H9 (cell line): ENCODE data around the gene NUP85. TPM values are rescaled to one million over a fixed set of nuclear protein-coding genes. Genes with fewer than 3 reads are reported as not detected.

Source experiments
- DNase-seq: peaks from one replicate; pipeline ENCODE4 v3.0.0-alpha.2; 2017
- H2AFZ ChIP-seq: one replicate; pipeline ENCODE4 v1.6.1; 2013; ENCODE audit warnings: mild to moderate bottlenecking, low read length, control low read depth, moderate library complexity
- H2AK5ac ChIP-seq: 2 replicates; pipeline ENCODE4 v1.6.1; 2013; ENCODE audit warnings: low read length, control low read depth, mixed read lengths; ENCODE audit not compliant: insufficient read length
- H2BK120ac ChIP-seq: one replicate; pipeline ENCODE4 v1.6.1; 2013; ENCODE audit warnings: low read depth, mild to moderate bottlenecking, low read length, control low read depth, inconsistent platforms; ENCODE audit not compliant: poor library complexity, severe bottlenecking
- H2BK12ac ChIP-seq: 2 replicates; pipeline ENCODE4 v1.6.1; 2013; ENCODE audit warnings: low read length, control low read depth, mixed read lengths, low read depth; ENCODE audit not compliant: insufficient read length
- H2BK15ac ChIP-seq: 2 replicates; pipeline ENCODE4 v1.6.1; 2013; ENCODE audit warnings: low read depth, low read length, control low read depth
- H2BK20ac ChIP-seq: one replicate; pipeline ENCODE4 v1.6.1; 2013; ENCODE audit warnings: low read depth, mild to moderate bottlenecking, low read length, control low read depth, inconsistent platforms; ENCODE audit not compliant: poor library complexity, severe bottlenecking
- H2BK5ac ChIP-seq: 2 replicates; pipeline ENCODE4 v1.6.1; 2013; ENCODE audit warnings: low read length, control low read depth, mixed read lengths; ENCODE audit not compliant: insufficient read length
- H3K14ac ChIP-seq: 2 replicates; pipeline ENCODE4 v1.6.1; 2013; ENCODE audit warnings: low read length, control low read depth; ENCODE audit not compliant: insufficient read depth
- H3K18ac ChIP-seq: 2 replicates; pipeline ENCODE4 v1.6.1; 2013; ENCODE audit warnings: low read depth, mild to moderate bottlenecking, mixed read lengths, low read length, control low read depth; ENCODE audit not compliant: insufficient read length
- H3K23ac ChIP-seq: 2 replicates; pipeline ENCODE4 v1.6.1; 2013; ENCODE audit warnings: low read length, control low read depth, mixed read lengths, low read depth; ENCODE audit not compliant: insufficient read length
- H3K23me2 ChIP-seq: 2 replicates; pipeline ENCODE4 v1.6.1; 2013; ENCODE audit warnings: low read depth, mild to moderate bottlenecking, mixed read lengths, low read length, control low read depth; ENCODE audit not compliant: insufficient read length, poor library complexity, severe bottlenecking
- H3K27ac ChIP-seq: 2 replicates; pipeline ENCODE4 v1.5.1; 2013; ENCODE audit warnings: low read length, control low read depth, mixed read lengths, low read depth; ENCODE audit not compliant: insufficient read length
- H3K27me3 ChIP-seq: 2 replicates; pipeline ENCODE4 v1.6.1; 2013; ENCODE audit warnings: low read length, control low read depth, inconsistent platforms; ENCODE audit not compliant: insufficient read depth
- H3K4ac ChIP-seq: 2 replicates; pipeline ENCODE4 v1.6.1; 2013; ENCODE audit warnings: low read depth, mild to moderate bottlenecking, control low read depth, inconsistent platforms, low read length, moderate library complexity
- H3K4me1 ChIP-seq: 2 replicates; pipeline ENCODE4 v1.6.1; 2013; ENCODE audit warnings: low read length, control low read depth, inconsistent platforms; ENCODE audit not compliant: insufficient read depth
- H3K4me2 ChIP-seq: 2 replicates; pipeline ENCODE4 v1.6.1; 2013; ENCODE audit warnings: low read length, control low read depth, mixed read lengths; ENCODE audit not compliant: insufficient read length, insufficient read depth
- H3K56ac ChIP-seq: 2 replicates; pipeline ENCODE4 v1.6.1; 2013; ENCODE audit warnings: low read depth, mild to moderate bottlenecking, mixed read lengths, low read length, control low read depth; ENCODE audit not compliant: insufficient read length
- H3K79me1 ChIP-seq: 2 replicates; pipeline ENCODE4 v1.6.1; 2013; ENCODE audit warnings: low read depth, mild to moderate bottlenecking, moderate library complexity, low read length, control low read depth, inconsistent platforms; ENCODE audit not compliant: insufficient read depth, poor library complexity, severe bottlenecking
- H3K79me2 ChIP-seq: 2 replicates; pipeline ENCODE4 v1.6.1; 2013; ENCODE audit warnings: low read length, control low read depth, inconsistent platforms; ENCODE audit not compliant: insufficient read depth
- H3K9ac ChIP-seq: 2 replicates; pipeline ENCODE4 v1.6.1; 2013; ENCODE audit warnings: low read length, control low read depth, mixed read lengths; ENCODE audit not compliant: insufficient read length; ENCODE audit errors: extremely low read depth
- H3K9me3 ChIP-seq: one replicate; pipeline ENCODE4 v1.6.1; 2013; ENCODE audit warnings: low read depth, low read length, inconsistent platforms; ENCODE audit not compliant: control insufficient read depth
- H3T11ph ChIP-seq: one replicate; pipeline ENCODE4 v1.6.1; 2013; ENCODE audit warnings: mild to moderate bottlenecking, low read length, control low read depth, inconsistent platforms
- H4K20me1 ChIP-seq: one replicate; pipeline ENCODE4 v1.6.1; 2013; ENCODE audit not compliant: control insufficient read depth, insufficient read length, insufficient read depth
- H4K5ac ChIP-seq: 2 replicates; pipeline ENCODE4 v1.6.1; 2013; ENCODE audit warnings: low read depth, mild to moderate bottlenecking, mixed read lengths, low read length, control low read depth; ENCODE audit not compliant: insufficient read length
- H4K8ac ChIP-seq: replicated peaks from 2 replicates; pipeline ENCODE4 v1.6.1; 2013; ENCODE audit warnings: low read length, control low read depth, mixed read lengths, low read depth; ENCODE audit not compliant: insufficient read length
- H4K91ac ChIP-seq: 2 replicates; pipeline ENCODE4 v1.6.1; 2013; ENCODE audit warnings: low read depth, mild to moderate bottlenecking, moderate library complexity, mixed read lengths, low read length, control low read depth; ENCODE audit not compliant: insufficient read length
- H3K27ac Mint-ChIP-seq, 3 experiments: 2 replicates in 2 of 3; 3 replicates in 1 of 3; pipeline ENCODE4 v1.8.0; 2020 to 2021; ENCODE audit warnings: mixed read lengths in 3 of 3, mild to moderate bottlenecking in 1 of 3, moderate library complexity in 1 of 3
- H3K27me3 Mint-ChIP-seq: 2 replicates; pipeline ENCODE4 v1.8.0; 2021; ENCODE audit warnings: low read depth, mild to moderate bottlenecking, moderate library complexity, mixed read lengths
- H3K36me3 Mint-ChIP-seq, 3 experiments: 2 replicates in 2 of 3; 3 replicates in 1 of 3; pipeline ENCODE4 v1.8.0; 2020 to 2021; ENCODE audit warnings: low read depth in 3 of 3, mixed read lengths in 3 of 3; ENCODE audit not compliant: insufficient read depth in 1 of 3
- H3K4me1 Mint-ChIP-seq, 2 experiments: 2 replicates each; pipeline ENCODE4 v1.8.0; 2020; ENCODE audit warnings: mixed read lengths in 2 of 2
- H3K4me3 Mint-ChIP-seq, 2 experiments: 2 replicates in 1 of 2; 3 replicates in 1 of 2; pipeline ENCODE4 v1.8.0; 2020 to 2021; ENCODE audit warnings: mild to moderate bottlenecking in 2 of 2, mixed read lengths in 2 of 2, moderate library complexity in 1 of 2
- H3K9me3 Mint-ChIP-seq, 2 experiments: 2 replicates in 1 of 2; 3 replicates in 1 of 2; pipeline ENCODE4 v1.8.0; 2020; ENCODE audit warnings: mild to moderate bottlenecking in 2 of 2, mixed read lengths in 2 of 2, moderate library complexity in 1 of 2
- CTCF ChIP-seq: fragments of 200-600 bp; sonication (generic); conservative IDR thresholded peaks from 3 replicates; pipeline ENCODE4 v1.8.0; 2021; ENCODE audit warnings: antibody characterized with exemption, mild to moderate bottlenecking
- WGBS: extraction: QIAGEN DNeasy Blood & Tissue Kit; methylation state at CpG from one replicate; pipeline ENCODE4 v1.1.7; 2013; ENCODE audit warnings: missing lambda C conversion rate, low lambda C conversion rate, mixed read lengths; ENCODE audit not compliant: insufficient read length; ENCODE audit errors: extremely low coverage; 5-methylcytosine and 5-hydroxymethylcytosine counted together
- total RNA-seq: library from RNA; stranded (reverse); gene quantifications from 2 replicates; pipeline ENCODE4 v1.2.1, GENCODE V29; 2021

The NUP85 gene
- total RNA-seq, 1 experiment from 2014 or later: 145 TPM

GRCh38 chr17:75174996-75175395 lies 30.5 kb upstream of the NUP85 start:
- Histone ChIP-seq H3K23me2 (no peaks in the 10 kb centered on the region), H2BK12ac (no peak overlapping the region), H4K5ac (no peak overlapping the region), H3K9me3 (no peaks in the 10 kb centered on the region), H4K8ac (no peak overlapping the region), H2BK5ac (no peak overlapping the region), H3K4me2 (no peak overlapping the region), H3K4ac (no peak overlapping the region), H3K27me3 (no peaks in the 10 kb centered on the region), H3K4me1 (no peaks in the 10 kb centered on the region), H2AK5ac (no peak overlapping the region), H2BK120ac (no peak overlapping the region), H3K14ac (no peak overlapping the region), H2AFZ (no peak overlapping the region), H3K79me1 (peaks cover 14% of the 10 kb centered on the region), H4K91ac (no peak overlapping the region), H3K27ac (no peak overlapping the region), H2BK15ac (no peak overlapping the region), H4K20me1 (no peaks in the 10 kb centered on the region), H3K79me2 (peaks cover 21% of the 10 kb centered on the region), H3T11ph (no peak overlapping the region), H3K23ac (no peak overlapping the region), H3K56ac (no peak overlapping the region), H2BK20ac (no peak overlapping the region), H3K9ac (no peak overlapping the region), H3K18ac (no peak overlapping the region)
- Mint-ChIP-seq H3K4me1 (peaks cover 2 to 5% of the 10 kb centered on the region in 2 experiments; a peak in 3 of 4 replicates), H3K4me3 (no peak overlapping the region), H3K36me3 (peaks cover 47 to 83% (median 71%) of the 10 kb centered on the region in 3 experiments), H3K27ac (peak overlapping the region in 2 of 3 experiments; percentile 52 to 90; a peak in 4 of 7 replicates), H3K9me3 (no peaks in the 10 kb centered on the region), H3K27me3 (no peaks in the 10 kb centered on the region)
- DNase-seq: no peak
- no peak for TF ChIP-seq CTCF
- no CpG with 5 or more reads among the region's 11 CpGs for WGBS
